Measurements from ENCODE around the gene SLIT3.

DNA sequence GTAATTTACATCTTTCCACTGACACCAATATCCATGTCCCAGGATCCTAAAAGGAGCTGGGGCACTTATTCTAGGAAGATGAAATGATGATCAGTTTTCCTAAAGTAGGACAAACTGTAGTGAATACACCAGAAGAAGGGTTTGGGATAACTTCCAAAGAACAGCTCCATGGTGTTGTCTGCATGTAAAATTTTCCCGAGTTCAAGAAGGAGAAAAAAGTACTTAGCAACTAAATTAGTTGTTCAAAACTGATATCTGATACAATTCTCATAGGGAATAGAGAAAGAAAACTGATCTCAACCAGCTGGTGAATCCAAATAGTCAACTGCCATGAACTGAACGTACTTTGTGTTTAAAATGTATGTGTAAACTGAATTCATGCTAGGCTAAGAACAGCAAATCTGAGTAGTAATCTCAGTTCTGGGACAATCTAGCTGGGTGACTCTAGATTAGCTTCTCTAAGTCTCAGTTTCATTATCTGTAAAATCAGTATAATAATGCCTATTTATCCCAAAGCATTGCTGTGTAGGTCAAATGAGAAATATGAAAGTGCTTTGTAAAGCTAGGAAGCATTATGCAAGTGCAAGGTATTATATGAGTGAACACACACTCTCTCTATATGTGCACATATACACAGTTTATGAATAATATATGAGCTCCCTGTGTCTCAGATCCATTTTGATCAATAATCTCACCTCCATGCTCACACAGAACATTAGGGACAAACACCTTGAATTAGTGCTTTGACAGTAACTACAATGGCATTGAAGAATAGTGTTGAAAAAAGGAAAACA is 357.7 kb downstream of the SLIT3 start:
- TF ChIP-seq, protein P1, sequence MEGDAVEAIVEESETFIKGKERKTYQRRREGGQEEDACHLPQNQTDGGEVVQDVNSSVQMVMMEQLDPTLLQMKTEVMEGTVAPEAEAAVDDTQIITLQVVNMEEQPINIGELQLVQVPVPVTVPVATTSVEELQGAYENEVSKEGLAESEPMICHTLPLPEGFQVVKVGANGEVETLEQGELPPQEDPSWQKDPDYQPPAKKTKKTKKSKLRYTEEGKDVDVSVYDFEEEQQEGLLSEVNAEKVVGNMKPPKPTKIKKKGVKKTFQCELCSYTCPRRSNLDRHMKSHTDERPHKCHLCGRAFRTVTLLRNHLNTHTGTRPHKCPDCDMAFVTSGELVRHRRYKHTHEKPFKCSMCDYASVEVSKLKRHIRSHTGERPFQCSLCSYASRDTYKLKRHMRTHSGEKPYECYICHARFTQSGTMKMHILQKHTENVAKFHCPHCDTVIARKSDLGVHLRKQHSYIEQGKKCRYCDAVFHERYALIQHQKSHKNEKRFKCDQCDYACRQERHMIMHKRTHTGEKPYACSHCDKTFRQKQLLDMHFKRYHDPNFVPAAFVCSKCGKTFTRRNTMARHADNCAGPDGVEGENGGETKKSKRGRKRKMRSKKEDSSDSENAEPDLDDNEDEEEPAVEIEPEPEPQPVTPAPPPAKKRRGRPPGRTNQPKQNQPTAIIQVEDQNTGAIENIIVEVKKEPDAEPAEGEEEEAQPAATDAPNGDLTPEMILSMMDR (IDR thresholded peaks at IDR 0.05; ENCODE audit: low read depth, low read length), result no peak
- no peak for TF ChIP-seq EZH2phosphoT487 (IDR thresholded peaks at IDR 0.05; ENCODE audit: low read depth)
